ENCODE results near the gene PKNOX2.

DNA sequence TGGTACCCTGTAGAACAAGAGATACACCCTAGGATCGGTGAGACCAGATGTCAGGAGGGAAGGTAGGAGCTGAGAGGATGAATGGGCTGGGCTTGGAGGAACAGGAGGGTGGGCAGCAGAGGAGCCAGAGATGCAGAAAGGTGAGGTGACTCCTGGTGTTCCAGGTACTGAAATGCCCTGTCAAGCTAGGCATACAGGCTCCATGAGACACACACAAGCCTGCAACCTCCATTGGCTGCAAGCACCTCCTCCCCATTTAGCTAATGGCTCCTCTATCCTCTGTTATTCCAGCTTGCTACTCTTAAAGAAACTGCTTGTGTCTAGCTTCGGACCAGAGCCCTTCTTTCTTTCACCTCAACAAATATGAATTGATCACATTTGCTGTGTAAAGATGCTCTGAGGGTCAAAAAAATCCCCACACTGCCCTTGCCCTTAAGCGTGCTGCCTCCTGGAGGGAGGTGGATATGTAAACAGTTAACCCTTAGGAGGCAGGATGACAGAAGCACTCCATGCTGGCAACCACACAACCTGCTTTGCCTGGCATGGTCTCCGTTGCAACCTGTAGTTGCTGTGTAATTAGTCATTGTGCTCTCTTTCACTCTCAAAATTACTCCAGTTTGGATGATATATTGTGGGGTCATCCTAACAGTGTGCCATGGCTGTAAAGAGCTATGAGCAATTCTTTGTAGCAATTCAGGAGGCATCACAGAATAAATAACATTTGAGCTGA is 156.0 kb downstream of the PKNOX2 start:
- TF ChIP-seq CTCF (IDR thresholded peaks at IDR 0.05) (no peak), EP300 (IDR thresholded peaks at IDR 0.05) (no peak)

Measured in gastroesophageal sphincter (tissue), 3 donors.